MM.1S (cell line): ENCODE data around the gene FOXL3.

Experiments used
- DNase-seq: peaks from one replicate; pipeline ENCODE4 v3.0.0-alpha.2; 2015
- H2AFZ ChIP-seq: fragments of 300-600 bp; sonication (generic); 2 replicates; pipeline ENCODE4 v1.6.0; 2016; ENCODE audit warnings: antibody characterized with exemption, low read length
- H3F3A ChIP-seq: fragments of 300-600 bp; sonication (generic); 2 replicates; pipeline ENCODE4 v1.6.1; 2016; ENCODE audit warnings: mild to moderate bottlenecking, antibody characterized with exemption, low read length, moderate library complexity, mixed read lengths; ENCODE audit not compliant: insufficient read depth
- H3K27ac ChIP-seq: fragments of 300-600 bp; sonication (generic); 2 replicates; pipeline ENCODE4 v1.5.1; 2016; ENCODE audit warnings: mild to moderate bottlenecking, low read length
- H3K27me3 ChIP-seq: fragments of 300-600 bp; sonication (generic); replicated peaks from 2 replicates; pipeline ENCODE4 v1.6.0; 2016; ENCODE audit warnings: low read length; ENCODE audit not compliant: insufficient read depth
- H3K36me3 ChIP-seq: fragments of 300-600 bp; sonication (generic); replicated peaks from 2 replicates; pipeline ENCODE4 v1.6.1; 2016; ENCODE audit warnings: mild to moderate bottlenecking, low read length, mixed read lengths; ENCODE audit not compliant: insufficient read depth
- H3K4me1 ChIP-seq: fragments of 300-600 bp; sonication (generic); 2 replicates; pipeline ENCODE4 v1.6.1; 2016; ENCODE audit warnings: low read length, mixed read lengths
- H3K4me2 ChIP-seq: fragments of 300-600 bp; sonication (generic); 2 replicates; pipeline ENCODE4 v1.6.0; 2016; ENCODE audit warnings: low read depth, low read length
- H3K4me3 ChIP-seq: fragments of 300-600 bp; sonication (generic); 2 replicates; pipeline ENCODE4 v1.5.1; 2016; ENCODE audit warnings: low read length, mixed read lengths
- H3K79me2 ChIP-seq: fragments of 300-600 bp; sonication (generic); 2 replicates; pipeline ENCODE4 v1.6.1; 2016; ENCODE audit warnings: mixed run types, low read length, mixed read lengths
- H3K9ac ChIP-seq: fragments of 300-600 bp; sonication (generic); 2 replicates; pipeline ENCODE4 v1.6.1; 2016; ENCODE audit warnings: low read length, mixed read lengths
- H3K9me2 ChIP-seq: fragments of 300-600 bp; sonication (generic); replicated peaks from 2 replicates; pipeline ENCODE4 v1.6.1; 2016; ENCODE audit warnings: mild to moderate bottlenecking, low read length, mixed read lengths; ENCODE audit not compliant: insufficient read depth
- H3K9me3 ChIP-seq: fragments of 300-600 bp; sonication (generic); replicated peaks from 2 replicates; pipeline ENCODE4 v1.6.1; 2016; ENCODE audit warnings: mild to moderate bottlenecking, low read length, mixed read lengths; ENCODE audit not compliant: insufficient read depth
- H4K20me1 ChIP-seq: fragments of 300-600 bp; sonication (generic); 2 replicates; pipeline ENCODE4 v1.6.1; 2016; ENCODE audit warnings: mild to moderate bottlenecking, low read length, moderate library complexity, mixed read lengths; ENCODE audit not compliant: insufficient read depth
- EZH2 ChIP-seq: fragments of 300-600 bp; sonication (generic); optimal IDR thresholded peaks from 2 replicates; pipeline ENCODE3; 2017; ENCODE audit warnings: low read depth, mild to moderate bottlenecking, antibody characterized with exemption, low read length, mixed read lengths
- EZH2phosphoT487 ChIP-seq: fragments of 300-600 bp; sonication (generic); IDR thresholded peaks from 2 replicates; pipeline ENCODE4 v1.6.1; 2018; ENCODE audit warnings: antibody characterized with exemption, low read length
- TF ChIP-seq, protein P1 (sequence below): fragments of 300-600 bp; sonication (generic); IDR thresholded peaks from 2 replicates; pipeline ENCODE4 v1.5.1; 2016; ENCODE audit warnings: antibody characterized with exemption, low read length, mixed read lengths

FOXL3 gene

GRCh38 chr7:332646-333392, 42.8 kb downstream of the FOXL3 start:
- TF ChIP-seq, protein P1, sequence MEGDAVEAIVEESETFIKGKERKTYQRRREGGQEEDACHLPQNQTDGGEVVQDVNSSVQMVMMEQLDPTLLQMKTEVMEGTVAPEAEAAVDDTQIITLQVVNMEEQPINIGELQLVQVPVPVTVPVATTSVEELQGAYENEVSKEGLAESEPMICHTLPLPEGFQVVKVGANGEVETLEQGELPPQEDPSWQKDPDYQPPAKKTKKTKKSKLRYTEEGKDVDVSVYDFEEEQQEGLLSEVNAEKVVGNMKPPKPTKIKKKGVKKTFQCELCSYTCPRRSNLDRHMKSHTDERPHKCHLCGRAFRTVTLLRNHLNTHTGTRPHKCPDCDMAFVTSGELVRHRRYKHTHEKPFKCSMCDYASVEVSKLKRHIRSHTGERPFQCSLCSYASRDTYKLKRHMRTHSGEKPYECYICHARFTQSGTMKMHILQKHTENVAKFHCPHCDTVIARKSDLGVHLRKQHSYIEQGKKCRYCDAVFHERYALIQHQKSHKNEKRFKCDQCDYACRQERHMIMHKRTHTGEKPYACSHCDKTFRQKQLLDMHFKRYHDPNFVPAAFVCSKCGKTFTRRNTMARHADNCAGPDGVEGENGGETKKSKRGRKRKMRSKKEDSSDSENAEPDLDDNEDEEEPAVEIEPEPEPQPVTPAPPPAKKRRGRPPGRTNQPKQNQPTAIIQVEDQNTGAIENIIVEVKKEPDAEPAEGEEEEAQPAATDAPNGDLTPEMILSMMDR: no peak
- no peak for TF ChIP-seq EZH2phosphoT487
- no peak for TF ChIP-seq EZH2
- Histone ChIP-seq H3K9me3 (no peaks in the 10 kb centered on the region), H3F3A (no peaks in the 10 kb centered on the region), H2AFZ (no peak overlapping the region), H3K79me2 (no peaks in the 10 kb centered on the region), H3K27me3 (0 out of 2 replicates have a peak, but pooled peaks cover 4% of the 10 kb centered on the region), H3K36me3 (no peaks in the 10 kb centered on the region), H3K4me1 (no peaks in the 10 kb centered on the region), H3K4me3 (no peak overlapping the region), H3K27ac (no peak overlapping the region), H3K9me2 (no peaks in the 10 kb centered on the region), H3K4me2 (no peak overlapping the region), H4K20me1 (no peaks in the 10 kb centered on the region), H3K9ac (no peak overlapping the region)
- DNase-seq: no peak

DNA sequence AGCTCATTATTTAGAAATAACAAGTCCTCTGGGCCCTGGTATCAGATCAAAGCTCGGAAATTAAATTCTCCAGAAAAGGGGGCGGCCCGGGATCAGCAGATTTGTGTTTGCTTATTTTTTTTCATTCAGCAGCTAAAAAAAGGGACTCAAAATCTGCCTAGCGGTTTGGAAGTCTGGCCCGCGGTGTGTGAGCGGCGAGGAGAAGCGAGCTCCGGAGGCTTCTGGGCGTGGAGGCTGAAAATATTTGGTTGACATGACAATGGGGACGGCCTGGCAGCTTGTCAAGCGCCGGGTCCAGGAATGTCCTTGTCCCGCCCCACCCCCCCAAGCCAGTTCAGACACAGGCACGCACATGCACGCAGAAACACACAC, 43.4 kb downstream of the FOXL3 start:
- no peaks in the 10 kb centered on the region for H3K9me3 ChIP-seq
- no peaks in the 10 kb centered on the region for H3K36me3 ChIP-seq
- H3K9ac ChIP-seq: no peak overlapping the region
- H4K20me1 ChIP-seq: no peaks in the 10 kb centered on the region
- 0 out of 2 replicates have a peak, but pooled peaks cover 4% of the 10 kb centered on the region for H3K27me3 ChIP-seq
- H3F3A ChIP-seq: no peaks in the 10 kb centered on the region
- no peak for TF ChIP-seq EZH2
- TF ChIP-seq EZH2phosphoT487: no peak
- H3K79me2 ChIP-seq: no peaks in the 10 kb centered on the region
- H3K27ac ChIP-seq: no peak overlapping the region
- no peaks in the 10 kb centered on the region for H3K4me1 ChIP-seq
- no peak overlapping the region for H3K4me3 ChIP-seq
- no peak overlapping the region for H3K4me2 ChIP-seq
- no peak overlapping the region for H2AFZ ChIP-seq
- no peaks in the 10 kb centered on the region for H3K9me2 ChIP-seq
- DNase-seq: no peak

DNA sequence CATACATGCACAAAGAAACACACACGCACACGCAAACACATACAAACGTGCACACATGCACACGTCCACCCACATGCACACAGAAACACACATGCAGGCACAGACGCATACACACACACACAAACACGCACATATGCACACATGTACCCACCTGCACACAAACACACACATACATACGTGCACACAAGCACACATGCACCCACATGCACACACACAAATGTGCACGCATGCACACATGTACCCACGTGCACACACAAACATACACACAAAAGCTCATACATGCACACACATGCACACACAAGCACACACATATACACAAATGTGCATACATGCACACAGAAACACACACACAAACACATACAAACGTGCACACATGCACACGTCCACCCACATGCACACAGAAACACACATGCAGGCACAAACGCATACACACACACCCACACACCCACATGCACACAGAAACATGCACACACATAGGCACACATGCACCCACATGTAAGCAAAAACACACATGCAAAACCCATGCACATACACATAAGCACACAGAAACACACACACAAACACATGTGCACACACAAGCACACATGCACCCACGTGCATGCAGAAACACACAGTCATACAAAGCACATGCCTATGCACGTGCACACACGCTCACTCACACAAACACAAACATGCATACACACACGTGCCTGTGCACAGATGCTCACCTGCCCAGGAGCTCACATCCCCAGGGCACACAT, 44.8 kb downstream of the FOXL3 start:
- Histone ChIP-seq H3K9me2 (no peaks in the 10 kb centered on the region), H3K9me3 (no peaks in the 10 kb centered on the region), H3K4me1 (no peaks in the 10 kb centered on the region), H3K27me3 (0 out of 2 replicates have a peak, but pooled peaks cover 4% of the 10 kb centered on the region), H3K27ac (no peak overlapping the region), H3K79me2 (no peaks in the 10 kb centered on the region), H3K4me2 (no peak overlapping the region), H4K20me1 (no peaks in the 10 kb centered on the region), H2AFZ (no peak overlapping the region), H3F3A (no peaks in the 10 kb centered on the region), H3K9ac (no peak overlapping the region), H3K36me3 (no peaks in the 10 kb centered on the region), H3K4me3 (no peak overlapping the region)
- TF ChIP-seq EZH2 (no peak), EZH2phosphoT487 (no peak)
- TF ChIP-seq, protein P1: no peak
- no peak for DNase-seq
